Fibroblast of mammary gland (primary cell): ENCODE data around the gene PIK3R1.

Experiments
- DNase-seq: peaks from one replicate; pipeline ENCODE4 v3.0.0-alpha.2; 2010; ENCODE audit warnings: low read depth
- H3K4me3 ChIP-seq: 2 replicates; pipeline ENCODE4 v1.5.1; 2011; ENCODE audit warnings: low read depth, mild to moderate bottlenecking, low read length, moderate library complexity; ENCODE audit not compliant: control insufficient read depth
- CTCF ChIP-seq: conservative IDR thresholded peaks from 2 replicates; pipeline ENCODE4 v1.5.1; 2011; ENCODE audit warnings: low read depth, low read length, inconsistent platforms; ENCODE audit not compliant: control insufficient read depth, insufficient read depth

The PIK3R1 gene

GRCh38 chr5:68214482-68215207 lies 911 bp upstream of the PIK3R1 start:
- no peak for TF ChIP-seq CTCF
- peak overlapping the region; percentile 65 for H3K4me3 ChIP-seq
- DNase-seq: no peak

GRCh38 chr5:68215898-68216244 lies 315 bp downstream of the PIK3R1 start:
- H3K4me3 ChIP-seq: peak overlapping the region; percentile 87

GRCh38 chr5:68216245-68217046 lies 890 bp downstream of the PIK3R1 start:
- no peak for TF ChIP-seq CTCF
- no peak for DNase-seq
- peak overlapping the region; percentile 87 for H3K4me3 ChIP-seq

More at GRCh38 chr5:68215898-68216244, 315 bp downstream of the PIK3R1 start:
- DNase-seq: no peak
- no peak for TF ChIP-seq CTCF

- H3K4me3 ChIP-seq: peak overlapping the region; percentile 87
- DNase-seq: no peak
- no peak for TF ChIP-seq CTCF
Observed at GRCh38 chr5:68217047-68217355, 1.4 kb downstream of the PIK3R1 start.

GRCh38 chr5:68217528-68217927 lies 2.0 kb downstream of the PIK3R1 start:
- peak; percentile 24 for DNase-seq
- TF ChIP-seq CTCF: no peak
- H3K4me3 ChIP-seq: peak overlapping the region; percentile 87

- no peak for DNase-seq
- TF ChIP-seq CTCF: no peak
- H3K4me3 ChIP-seq: no peak overlapping the region
Observed at GRCh38 chr5:68219161-68219816, 3.7 kb downstream of the PIK3R1 start.
